ENCODE results near the gene PTPRN2.

- TF ChIP-seq SRF (CRISPR knock-in tag; IDR thresholded peaks at IDR 0.05) (no peak), MYC (IDR thresholded peaks at IDR 0.05; ENCODE audit: low read depth, low read length) (no peak), MYC (CRISPR knock-in tag; IDR thresholded peaks at IDR 0.05; ENCODE audit: borderline replicate concordance, low read depth) (no peak), TAF1 (IDR thresholded peaks at IDR 0.05; ENCODE audit: control insufficient read depth, extremely low read depth, insufficient read depth, low read length, severe bottlenecking) (no peak), EZH2 (IDR thresholded peaks at IDR 0.05; ENCODE audit: borderline replicate concordance, low read depth, low read length) (no peak), CCNT2 (IDR thresholded peaks at IDR 0.05; ENCODE audit: borderline replicate concordance, extremely low read depth, insufficient read length, low read depth, low read length) (no peak), ELF4 (CRISPR knock-in tag; IDR thresholded peaks at IDR 0.05) (no peak), NR2C1 (IDR thresholded peaks at IDR 0.05) (no peak), NR2C1 (tag; IDR thresholded peaks at IDR 0.05) (no peak), SMC3 (conservative IDR thresholded peaks at IDR 0.05; ENCODE audit: insufficient read depth, low read depth, low read length) (no peak), POLR2A (conservative IDR thresholded peaks at IDR 0.05) (no peak)
- TF ChIP-seq, protein P1, sequence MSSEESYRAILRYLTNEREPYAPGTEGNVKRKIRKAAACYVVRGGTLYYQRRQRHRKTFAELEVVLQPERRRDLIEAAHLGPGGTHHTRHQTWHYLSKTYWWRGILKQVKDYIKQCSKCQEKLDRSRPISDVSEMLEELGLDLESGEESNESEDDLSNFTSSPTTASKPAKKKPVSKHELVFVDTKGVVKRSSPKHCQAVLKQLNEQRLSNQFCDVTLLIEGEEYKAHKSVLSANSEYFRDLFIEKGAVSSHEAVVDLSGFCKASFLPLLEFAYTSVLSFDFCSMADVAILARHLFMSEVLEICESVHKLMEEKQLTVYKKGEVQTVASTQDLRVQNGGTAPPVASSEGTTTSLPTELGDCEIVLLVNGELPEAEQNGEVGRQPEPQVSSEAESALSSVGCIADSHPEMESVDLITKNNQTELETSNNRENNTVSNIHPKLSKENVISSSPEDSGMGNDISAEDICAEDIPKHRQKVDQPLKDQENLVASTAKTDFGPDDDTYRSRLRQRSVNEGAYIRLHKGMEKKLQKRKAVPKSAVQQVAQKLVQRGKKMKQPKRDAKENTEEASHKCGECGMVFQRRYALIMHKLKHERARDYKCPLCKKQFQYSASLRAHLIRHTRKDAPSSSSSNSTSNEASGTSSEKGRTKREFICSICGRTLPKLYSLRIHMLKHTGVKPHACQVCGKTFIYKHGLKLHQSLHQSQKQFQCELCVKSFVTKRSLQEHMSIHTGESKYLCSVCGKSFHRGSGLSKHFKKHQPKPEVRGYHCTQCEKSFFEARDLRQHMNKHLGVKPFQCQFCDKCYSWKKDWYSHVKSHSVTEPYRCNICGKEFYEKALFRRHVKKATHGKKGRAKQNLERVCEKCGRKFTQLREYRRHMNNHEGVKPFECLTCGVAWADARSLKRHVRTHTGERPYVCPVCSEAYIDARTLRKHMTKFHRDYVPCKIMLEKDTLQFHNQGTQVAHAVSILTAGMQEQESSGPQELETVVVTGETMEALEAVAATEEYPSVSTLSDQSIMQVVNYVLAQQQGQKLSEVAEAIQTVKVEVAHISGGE (CRISPR knock-in tag; IDR thresholded peaks at IDR 0.05): no peak
- TF ChIP-seq, protein P2, sequence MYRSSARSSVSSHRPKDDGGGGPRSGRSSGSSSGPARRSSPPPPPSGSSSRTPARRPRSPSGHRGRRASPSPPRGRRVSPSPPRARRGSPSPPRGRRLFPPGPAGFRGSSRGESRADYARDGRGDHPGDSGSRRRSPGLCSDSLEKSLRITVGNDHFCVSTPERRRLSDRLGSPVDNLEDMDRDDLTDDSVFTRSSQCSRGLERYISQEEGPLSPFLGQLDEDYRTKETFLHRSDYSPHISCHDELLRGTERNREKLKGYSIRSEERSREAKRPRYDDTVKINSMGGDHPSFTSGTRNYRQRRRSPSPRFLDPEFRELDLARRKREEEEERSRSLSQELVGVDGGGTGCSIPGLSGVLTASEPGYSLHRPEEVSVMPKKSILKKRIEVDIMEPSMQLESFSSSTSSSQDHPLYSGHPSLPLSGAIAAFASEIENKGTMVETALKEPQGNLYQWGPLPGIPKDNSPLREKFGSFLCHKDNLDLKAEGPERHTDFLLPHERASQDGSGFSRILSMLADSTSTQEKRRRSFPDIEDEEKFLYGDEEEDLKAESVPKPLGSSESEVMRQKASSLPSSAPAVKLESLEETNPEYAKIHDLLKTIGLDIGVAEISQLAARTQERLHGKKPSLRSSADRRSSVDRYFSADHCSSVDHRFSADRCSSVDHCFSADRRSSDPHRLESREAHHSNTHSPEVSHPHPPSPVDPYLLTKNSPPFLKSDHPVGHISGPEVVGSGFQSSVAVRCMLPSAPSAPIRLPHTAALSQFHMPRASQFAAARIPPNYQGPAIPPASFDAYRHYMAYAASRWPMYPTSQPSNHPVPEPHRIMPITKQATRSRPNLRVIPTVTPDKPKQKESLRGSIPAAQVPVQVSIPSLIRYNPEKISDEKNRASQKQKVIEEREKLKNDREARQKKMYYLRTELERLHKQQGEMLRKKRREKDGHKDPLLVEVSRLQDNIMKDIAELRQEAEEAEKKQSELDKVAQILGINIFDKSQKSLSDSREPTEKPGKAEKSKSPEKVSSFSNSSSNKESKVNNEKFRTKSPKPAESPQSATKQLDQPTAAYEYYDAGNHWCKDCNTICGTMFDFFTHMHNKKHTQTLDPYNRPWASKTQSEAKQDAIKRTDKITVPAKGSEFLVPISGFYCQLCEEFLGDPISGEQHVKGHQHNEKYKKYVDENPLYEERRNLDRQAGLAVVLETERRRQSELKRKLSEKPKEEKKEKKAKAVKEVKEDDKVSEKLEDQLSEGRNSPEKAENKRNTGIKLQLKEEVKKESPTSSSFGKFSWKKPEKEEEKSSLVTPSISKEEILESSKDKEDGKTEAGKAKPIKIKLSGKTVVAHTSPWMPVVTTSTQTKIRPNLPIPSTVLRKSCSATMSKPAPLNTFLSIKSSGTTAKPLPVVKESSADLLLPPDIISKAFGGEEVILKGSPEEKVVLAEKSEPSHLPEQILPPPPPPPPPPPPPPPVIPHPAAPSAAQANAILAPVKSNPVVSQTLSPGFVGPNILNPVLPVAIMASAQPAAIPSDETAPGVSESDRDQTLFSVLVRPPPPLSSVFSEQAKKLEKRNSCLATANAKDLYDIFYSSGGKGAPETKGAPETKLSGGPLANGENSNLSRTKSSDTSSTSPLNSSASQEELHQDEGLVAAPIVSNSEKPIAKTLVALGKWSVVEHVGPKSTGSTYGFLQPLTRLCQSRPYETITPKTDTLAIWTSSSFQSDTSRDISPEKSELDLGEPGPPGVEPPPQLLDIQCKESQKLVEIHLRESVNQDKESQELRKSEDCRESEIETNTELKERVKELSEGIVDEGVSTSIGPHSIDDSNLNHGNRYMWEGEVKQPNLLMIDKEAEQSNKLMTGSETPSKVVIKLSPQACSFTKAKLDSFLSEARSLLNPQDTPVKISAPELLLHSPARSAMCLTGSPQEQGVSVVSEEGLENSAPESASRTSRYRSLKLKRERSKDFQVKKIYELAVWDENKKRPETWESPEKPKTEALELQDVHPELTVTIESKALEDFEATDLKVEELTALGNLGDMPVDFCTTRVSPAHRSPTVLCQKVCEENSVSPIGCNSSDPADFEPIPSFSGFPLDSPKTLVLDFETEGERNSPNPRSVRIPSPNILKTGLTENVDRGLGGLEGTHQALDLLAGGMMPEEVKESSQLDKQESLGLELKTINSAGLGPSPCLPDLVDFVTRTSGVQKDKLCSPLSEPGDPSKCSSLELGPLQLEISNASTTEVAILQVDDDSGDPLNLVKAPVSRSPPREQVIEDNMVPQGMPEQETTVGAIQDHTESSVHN (IDR thresholded peaks at IDR 0.05; ENCODE audit: borderline replicate concordance in 1 of 2, low read depth in 1 of 2): no peak
Observed at GRCh38 chr7:157625973-157626742, 961.5 kb downstream of the PTPRN2 start.
